Mesenchymal stem cell (in vitro differentiated cells and primary cell): ENCODE results near the gene ZNF74.

Experiments
- DNase-seq: peaks from one replicate; pipeline ENCODE4 v3.0.0-alpha.2; 2013
- H2AFZ ChIP-seq: one replicate; pipeline ENCODE4 v1.6.1; 2013; ENCODE audit warnings: low read depth, mild to moderate bottlenecking, control low read depth, inconsistent platforms, low read length, moderate library complexity
- H2AK5ac ChIP-seq: 2 replicates; pipeline ENCODE4 v1.6.1; 2013; ENCODE audit warnings: low read length, moderate library complexity, mild to moderate bottlenecking, inconsistent platforms; ENCODE audit not compliant: severe bottlenecking
- H2BK120ac ChIP-seq: one replicate; pipeline ENCODE4 v1.6.1; 2013; ENCODE audit warnings: low read depth, mild to moderate bottlenecking, inconsistent platforms, low read length, moderate library complexity
- H2BK12ac ChIP-seq, 2 experiments: one replicate each; pipeline ENCODE4 v1.6.1; 2013; ENCODE audit warnings: inconsistent platforms in 2 of 2, low read length in 2 of 2, mild to moderate bottlenecking in 2 of 2, moderate library complexity in 2 of 2, control low read depth in 1 of 2
- H2BK15ac ChIP-seq: one replicate; pipeline ENCODE4 v1.6.1; 2013; ENCODE audit warnings: mild to moderate bottlenecking, low read depth, inconsistent platforms; ENCODE audit not compliant: poor library complexity, severe bottlenecking
- H2BK5ac ChIP-seq: 2 replicates; pipeline ENCODE4 v1.6.1; 2013; ENCODE audit warnings: low read depth, mild to moderate bottlenecking, low read length, control low read depth, inconsistent platforms; ENCODE audit not compliant: poor library complexity, severe bottlenecking
- H3K14ac ChIP-seq, 2 experiments: one replicate each; pipeline ENCODE4 v1.6.1; 2013; ENCODE audit warnings: inconsistent platforms in 2 of 2, low read length in 2 of 2, control low read depth in 1 of 2, mild to moderate bottlenecking in 1 of 2, moderate library complexity in 1 of 2
- H3K18ac ChIP-seq, 2 experiments: one replicate each; pipeline ENCODE4 v1.6.1; 2013; ENCODE audit warnings: inconsistent platforms in 2 of 2, low read length in 2 of 2, control low read depth in 1 of 2, low read depth in 1 of 2, mild to moderate bottlenecking in 1 of 2
- H3K23ac ChIP-seq, 2 experiments: one replicate each; pipeline ENCODE4 v1.6.1; 2013; ENCODE audit warnings: inconsistent platforms in 2 of 2, low read length in 2 of 2, mild to moderate bottlenecking in 2 of 2, moderate library complexity in 2 of 2, control low read depth in 1 of 2
- H3K27ac ChIP-seq: 2 replicates; pipeline ENCODE4 v1.5.1; 2013; ENCODE audit warnings: mild to moderate bottlenecking, moderate library complexity, low read length, control low read depth, inconsistent platforms; ENCODE audit not compliant: poor library complexity, severe bottlenecking
- H3K27me3 ChIP-seq, 2 experiments: 2 replicates each; pipeline versions ENCODE4 v1.6.1 to v1.7.0; 2013; ENCODE audit warnings: low read length in 2 of 2, mild to moderate bottlenecking in 2 of 2, moderate library complexity in 2 of 2, control low read depth in 1 of 2, inconsistent platforms in 1 of 2; ENCODE audit not compliant: control insufficient read depth in 1 of 2, insufficient read depth in 1 of 2
- H3K36me3 ChIP-seq, 2 experiments: 2 replicates each; pipeline versions ENCODE4 v1.6.1 to v1.7.0; 2013; ENCODE audit warnings: low read length in 2 of 2, control low read depth in 1 of 2, inconsistent platforms in 1 of 2, low read depth in 1 of 2, mild to moderate bottlenecking in 1 of 2; ENCODE audit not compliant: insufficient read depth in 2 of 2, control insufficient read depth in 1 of 2
- H3K4ac ChIP-seq, 2 experiments: one replicate each; pipeline ENCODE4 v1.6.1; 2013; ENCODE audit warnings: inconsistent platforms in 2 of 2, low read length in 2 of 2, mild to moderate bottlenecking in 2 of 2, moderate library complexity in 2 of 2, control low read depth in 1 of 2, low read depth in 1 of 2
- H3K4me1 ChIP-seq: 2 replicates; pipeline ENCODE4 v1.6.1; 2013; ENCODE audit warnings: low read depth, low read length, control low read depth; ENCODE audit not compliant: control insufficient read depth, insufficient read depth
- H3K4me2 ChIP-seq: 2 replicates; pipeline ENCODE4 v1.6.1; 2013; ENCODE audit warnings: low read length, mild to moderate bottlenecking, inconsistent platforms; ENCODE audit not compliant: poor library complexity, severe bottlenecking
- H3K4me3 ChIP-seq, 2 experiments: 2 replicates each; pipeline versions ENCODE4 v1.5.1 to v1.7.0; 2013; ENCODE audit warnings: low read length in 2 of 2, mild to moderate bottlenecking in 2 of 2, control low read depth in 1 of 2, low read depth in 1 of 2; ENCODE audit not compliant: insufficient read depth in 1 of 2
- H3K79me1 ChIP-seq: replicated peaks from 2 replicates; pipeline ENCODE4 v1.6.1; 2013; ENCODE audit warnings: mild to moderate bottlenecking, control low read depth, low read length, inconsistent platforms; ENCODE audit not compliant: poor library complexity, severe bottlenecking
- H3K9ac ChIP-seq: 2 replicates; pipeline ENCODE4 v1.7.0; 2013; ENCODE audit warnings: mild to moderate bottlenecking, low read length, moderate library complexity
- H3K9me3 ChIP-seq: 2 replicates; pipeline ENCODE4 v1.7.0; 2013; ENCODE audit warnings: mild to moderate bottlenecking, low read length; ENCODE audit not compliant: control insufficient read depth
- H4K8ac ChIP-seq: one replicate; pipeline ENCODE4 v1.6.1; 2013; ENCODE audit warnings: inconsistent platforms, mild to moderate bottlenecking, low read length, moderate library complexity
- H4K91ac ChIP-seq: one replicate; pipeline ENCODE4 v1.6.1; 2013; ENCODE audit warnings: mild to moderate bottlenecking, low read length, inconsistent platforms
- WGBS: methylation state at CpG from one replicate; pipeline ENCODE4 v1.1.7; 2013; ENCODE audit warnings: mixed read lengths; 5-methylcytosine and 5-hydroxymethylcytosine counted together

The ZNF74 gene

DNA sequence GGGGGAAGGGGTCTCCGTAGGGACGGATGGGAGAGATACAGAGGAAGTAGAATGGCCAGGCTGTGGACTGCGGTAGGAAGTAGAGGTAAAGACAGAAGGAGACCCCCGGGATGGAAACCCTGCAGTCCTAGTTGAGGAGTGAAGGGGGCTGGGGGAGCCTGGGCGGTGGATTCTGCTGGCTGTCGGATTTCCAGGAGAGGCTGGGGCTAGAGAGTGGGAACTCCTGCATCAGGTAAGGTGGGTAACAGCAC lies 44.4 kb downstream of the ZNF74 start:
- H3K9me3 ChIP-seq, result no peaks in the 10 kb centered on the region
- H3K36me3 ChIP-seq, result peaks cover 22 to 35% of the 10 kb centered on the region in 2 experiments
- no peaks in the 10 kb centered on the region for H3K27me3 ChIP-seq
- H3K9ac ChIP-seq, result peak overlapping the region; percentile 89
- no peak overlapping the region for H3K23ac ChIP-seq
- H3K4me3 ChIP-seq, result peak overlapping the region; percentile 80 to 83
- H3K4me2 ChIP-seq, result peak overlapping the region; percentile 94
- no peak for DNase-seq
- peak overlapping the region; percentile 62 for H2AK5ac ChIP-seq
- H3K4me1 ChIP-seq, result peaks cover 40% of the 10 kb centered on the region
- peak overlapping the region; percentile 86 for H2BK15ac ChIP-seq
- H3K14ac ChIP-seq, result peak overlapping the region in 1 of 2 experiments; percentile 58
- WGBS, result 30% methylated on average over 6 of the region's 6 CpGs
- no peak overlapping the region for H2BK120ac ChIP-seq
- H4K91ac ChIP-seq, result peak overlapping the region; percentile 87
- peak overlapping the region; percentile 92 for H4K8ac ChIP-seq
- H3K27ac ChIP-seq, result no peak overlapping the region
- peak overlapping the region; percentile 59 to 76 for H3K4ac ChIP-seq
- H3K18ac ChIP-seq, result peak overlapping the region; percentile 92 to 97
- H2BK12ac ChIP-seq, result peak overlapping the region; percentile 17 to 75
- H3K79me1 ChIP-seq, result peaks cover 21% of the 10 kb centered on the region
- H2AFZ ChIP-seq, result peak overlapping the region; percentile 67
- no peak overlapping the region for H2BK5ac ChIP-seq

DNA sequence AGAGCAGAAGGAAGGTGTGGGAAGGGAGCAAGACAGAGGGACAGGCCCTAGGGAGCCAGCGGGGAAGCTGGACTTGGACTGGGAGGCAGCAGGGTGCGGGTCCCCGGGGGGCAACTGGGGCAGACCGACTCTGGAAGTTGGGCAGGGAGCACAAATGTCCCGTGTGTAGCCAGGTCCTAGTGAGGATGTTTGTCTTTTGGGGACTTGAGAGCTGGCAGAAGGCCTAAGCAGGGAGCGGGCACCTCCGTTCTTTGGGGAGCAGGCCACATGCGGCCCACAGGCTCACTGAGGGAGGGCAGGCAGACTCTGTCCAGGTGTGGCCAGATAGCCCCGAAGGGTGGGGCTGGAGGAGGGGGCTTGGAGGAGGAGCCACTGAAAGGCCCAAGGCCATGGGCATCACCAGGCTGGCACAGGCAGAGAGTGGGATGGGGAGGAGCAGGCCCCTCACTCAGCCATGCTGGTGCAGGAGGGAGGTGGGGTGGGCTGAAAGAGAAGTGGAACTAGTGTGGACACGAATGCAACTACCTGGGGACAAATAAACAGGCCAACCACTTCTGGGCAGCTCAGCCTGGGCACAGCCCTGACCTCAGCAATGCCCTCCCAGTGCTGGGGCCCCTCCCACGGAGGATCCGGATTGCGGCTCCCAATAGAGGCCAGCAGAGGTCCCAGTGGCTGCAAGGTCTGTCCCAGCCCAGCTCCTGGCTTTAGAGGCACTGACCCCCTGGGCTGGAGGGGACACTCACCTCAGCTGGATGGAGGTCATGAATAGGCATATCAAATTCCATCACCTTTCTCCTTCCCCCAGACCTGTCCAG lies 44.9 kb downstream of the ZNF74 start:
- H3K23ac ChIP-seq, result no peak overlapping the region
- peak overlapping the region; percentile 87 for H4K91ac ChIP-seq
- H3K18ac ChIP-seq, result peak overlapping the region; percentile 19 to 92
- peak overlapping the region in 1 of 2 experiments; percentile 80 for H3K4me3 ChIP-seq
- H2AK5ac ChIP-seq, result peak overlapping the region; percentile 62
- H2AFZ ChIP-seq, result no peak overlapping the region
- no peak overlapping the region for H2BK5ac ChIP-seq
- H3K14ac ChIP-seq, result peak overlapping the region in 1 of 2 experiments; percentile 58
- H3K4ac ChIP-seq, result peak overlapping the region; percentile 59 to 76
- H3K79me1 ChIP-seq, result peaks cover 19% of the 10 kb centered on the region
- peak; percentile 24 for DNase-seq
- peak overlapping the region; percentile 69 for H4K8ac ChIP-seq
- peaks cover 40% of the 10 kb centered on the region for H3K4me1 ChIP-seq
- H3K27me3 ChIP-seq, result no peaks in the 10 kb centered on the region
- H2BK12ac ChIP-seq, result peak overlapping the region; percentile 17 to 49
- H2BK15ac ChIP-seq, result no peak overlapping the region
- H2BK120ac ChIP-seq, result no peak overlapping the region
- peak overlapping the region; percentile 89 for H3K9ac ChIP-seq
- WGBS, result 74% methylated on average over 13 of the region's 13 CpGs
- no peaks in the 10 kb centered on the region for H3K9me3 ChIP-seq
- peak overlapping the region; percentile 94 for H3K4me2 ChIP-seq
- no peak overlapping the region for H3K27ac ChIP-seq
- H3K36me3 ChIP-seq, result peaks cover 22 to 34% of the 10 kb centered on the region in 2 experiments

DNA sequence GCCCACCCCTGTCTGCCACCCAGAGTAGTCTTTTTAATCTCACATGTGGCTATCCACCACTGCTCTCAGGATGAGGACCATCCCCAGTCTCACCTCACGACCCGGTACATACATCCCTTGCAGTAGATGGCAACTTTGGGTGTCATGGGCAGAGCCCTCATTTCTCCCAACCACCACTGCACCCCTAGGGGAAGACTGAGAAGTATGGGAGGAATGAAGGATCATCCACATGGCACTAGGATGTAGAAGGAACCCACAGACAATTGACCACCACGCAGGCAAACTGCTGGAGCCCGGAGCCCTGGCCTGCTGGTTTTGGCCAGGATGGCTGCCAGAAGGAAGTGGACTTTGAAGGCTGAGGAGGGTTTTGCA lies 45.6 kb downstream of the ZNF74 start:
- Histone ChIP-seq H2AFZ (no peak overlapping the region), H2AK5ac (no peak overlapping the region), H2BK120ac (no peak overlapping the region), H3K14ac (no peak overlapping the region), H3K36me3 (peaks cover 29 to 35% of the 10 kb centered on the region in 2 experiments), H2BK5ac (no peak overlapping the region), H4K91ac (no peak overlapping the region), H3K27ac (no peak overlapping the region), H3K18ac (no peak overlapping the region), H3K9me3 (no peaks in the 10 kb centered on the region), H3K4me2 (no peak overlapping the region), H3K4me1 (peaks cover 40% of the 10 kb centered on the region), H3K4me3 (no peak overlapping the region), H2BK15ac (no peak overlapping the region), H4K8ac (no peak overlapping the region), H3K4ac (no peak overlapping the region), H3K27me3 (no peaks in the 10 kb centered on the region), H3K79me1 (peaks cover 19% of the 10 kb centered on the region), H3K23ac (no peak overlapping the region), H3K9ac (no peak overlapping the region), H2BK12ac (no peak overlapping the region)
- no peak for DNase-seq
- WGBS, result 83% methylated on average over 4 of the region's 4 CpGs

DNA sequence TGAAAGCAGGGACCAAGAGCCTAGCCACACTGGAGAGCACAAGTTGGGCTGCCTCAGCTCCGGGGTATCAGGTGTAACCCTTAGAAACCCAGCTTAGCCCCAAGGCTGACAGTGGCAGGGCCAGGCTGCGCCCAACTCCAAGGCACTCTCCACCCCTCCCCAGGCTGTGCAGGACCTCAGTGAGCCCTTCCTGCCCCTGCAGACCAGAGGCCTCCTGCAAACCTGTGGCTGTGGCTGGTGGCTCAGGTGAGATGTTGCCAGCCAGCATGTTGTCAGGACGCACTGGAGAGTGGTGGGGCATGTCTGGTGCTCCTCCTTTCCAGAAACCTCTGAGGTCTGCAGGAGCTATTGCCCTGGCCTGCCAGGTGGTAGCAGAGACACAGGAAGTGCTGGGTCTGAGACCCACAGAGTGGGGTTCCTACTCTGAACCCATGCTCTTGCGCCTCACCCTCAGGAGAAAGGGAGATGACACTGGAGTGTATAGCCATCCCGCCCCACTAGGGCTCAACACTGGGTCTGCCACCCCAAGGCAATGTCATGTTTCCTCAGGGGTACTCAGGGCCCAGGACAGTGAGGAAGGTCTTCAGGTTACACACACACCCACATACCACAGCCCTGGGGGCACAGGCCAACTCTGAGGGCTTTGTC lies 46.1 kb downstream of the ZNF74 start:
- WGBS, result 88% methylated on average over 5 of the region's 5 CpGs
- Histone ChIP-seq H3K14ac (no peak overlapping the region), H3K4me1 (peaks cover 40% of the 10 kb centered on the region)

More for the DNA sequence above, 46.1 kb downstream of the ZNF74 start:
- Histone ChIP-seq H3K4me3 (no peak overlapping the region), H2BK120ac (no peak overlapping the region), H3K4ac (no peak overlapping the region), H3K27ac (no peak overlapping the region), H4K8ac (no peak overlapping the region), H3K18ac (no peak overlapping the region), H2BK5ac (no peak overlapping the region), H3K9me3 (no peaks in the 10 kb centered on the region), H2AFZ (no peak overlapping the region), H2BK15ac (no peak overlapping the region), H3K36me3 (peaks cover 34 to 35% of the 10 kb centered on the region in 2 experiments), H2AK5ac (no peak overlapping the region), H3K27me3 (no peaks in the 10 kb centered on the region), H4K91ac (no peak overlapping the region), H2BK12ac (no peak overlapping the region), H3K79me1 (peaks cover 16% of the 10 kb centered on the region), H3K4me2 (no peak overlapping the region), H3K9ac (no peak overlapping the region), H3K23ac (no peak overlapping the region)
- no peak for DNase-seq
